Retinal pigment epithelial cell (primary cell): ENCODE results near the gene CD2.

Experiments used
- DNase-seq: peaks from one replicate; pipeline ENCODE4 v3.0.0-alpha.2; 2010; ENCODE audit warnings: low read depth
- H3K4me3 ChIP-seq: 2 replicates; pipeline ENCODE4 v1.5.1; 2011; ENCODE audit warnings: mild to moderate bottlenecking, low read length, control low read depth, moderate library complexity
- TF ChIP-seq, protein P1 (sequence below): conservative IDR thresholded peaks from 2 replicates; pipeline ENCODE4 v1.5.1; 2011; ENCODE audit warnings: low read depth, low read length, control low read depth, inconsistent platforms

CD2 gene

DNA sequence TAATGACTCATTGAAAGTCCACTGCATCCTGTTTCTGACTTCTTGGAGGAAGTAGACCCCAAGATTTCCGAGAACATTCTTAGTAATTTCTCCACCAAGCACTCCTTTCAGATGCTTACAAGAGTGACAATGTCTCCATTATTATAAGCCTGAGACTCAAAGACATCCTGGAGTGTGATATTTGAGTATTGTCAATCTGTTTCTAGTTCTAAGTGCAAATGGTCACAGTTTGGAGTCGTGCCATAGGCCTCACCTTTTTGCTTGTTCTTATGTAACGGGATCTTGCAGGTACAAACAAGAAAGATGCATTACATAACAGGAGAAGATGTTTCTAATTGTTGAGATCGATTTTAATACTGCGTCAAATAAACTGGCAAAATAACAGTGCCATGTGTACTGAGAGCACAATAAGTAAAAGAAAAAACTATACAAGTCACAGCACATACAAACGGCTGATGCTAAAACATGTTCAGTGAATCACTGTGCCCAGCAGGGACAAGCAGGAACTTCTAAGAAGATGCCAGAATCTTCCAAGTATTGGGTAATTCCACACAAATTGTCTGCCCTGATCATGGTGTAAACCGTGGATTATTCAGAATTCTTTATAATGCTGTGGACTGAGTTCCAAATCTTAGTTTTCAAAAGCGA lies 54.1 kb downstream of the CD2 start:
- no peak for DNase-seq
- H3K4me3 ChIP-seq, result no peak overlapping the region
- TF ChIP-seq, protein P1, sequence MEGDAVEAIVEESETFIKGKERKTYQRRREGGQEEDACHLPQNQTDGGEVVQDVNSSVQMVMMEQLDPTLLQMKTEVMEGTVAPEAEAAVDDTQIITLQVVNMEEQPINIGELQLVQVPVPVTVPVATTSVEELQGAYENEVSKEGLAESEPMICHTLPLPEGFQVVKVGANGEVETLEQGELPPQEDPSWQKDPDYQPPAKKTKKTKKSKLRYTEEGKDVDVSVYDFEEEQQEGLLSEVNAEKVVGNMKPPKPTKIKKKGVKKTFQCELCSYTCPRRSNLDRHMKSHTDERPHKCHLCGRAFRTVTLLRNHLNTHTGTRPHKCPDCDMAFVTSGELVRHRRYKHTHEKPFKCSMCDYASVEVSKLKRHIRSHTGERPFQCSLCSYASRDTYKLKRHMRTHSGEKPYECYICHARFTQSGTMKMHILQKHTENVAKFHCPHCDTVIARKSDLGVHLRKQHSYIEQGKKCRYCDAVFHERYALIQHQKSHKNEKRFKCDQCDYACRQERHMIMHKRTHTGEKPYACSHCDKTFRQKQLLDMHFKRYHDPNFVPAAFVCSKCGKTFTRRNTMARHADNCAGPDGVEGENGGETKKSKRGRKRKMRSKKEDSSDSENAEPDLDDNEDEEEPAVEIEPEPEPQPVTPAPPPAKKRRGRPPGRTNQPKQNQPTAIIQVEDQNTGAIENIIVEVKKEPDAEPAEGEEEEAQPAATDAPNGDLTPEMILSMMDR, result no peak

GRCh38 chr1:116808848-116809508 lies 54.7 kb downstream of the CD2 start:
- no peak for DNase-seq
- TF ChIP-seq, protein P1, result no peak
- no peak overlapping the region for H3K4me3 ChIP-seq

- no peak for DNase-seq
- TF ChIP-seq, protein P1, result no peak
- no peak overlapping the region for H3K4me3 ChIP-seq
Observed at GRCh38 chr1:116811321-116811720, 57.1 kb downstream of the CD2 start.

GRCh38 chr1:116814926-116815723 lies 60.9 kb downstream of the CD2 start:
- DNase-seq, result no peak
- H3K4me3 ChIP-seq, result no peak overlapping the region
- TF ChIP-seq, protein P1, result no peak

GRCh38 chr1:116817582-116818064 lies 63.4 kb downstream of the CD2 start:
- H3K4me3 ChIP-seq, result no peak overlapping the region
- TF ChIP-seq, protein P1, result peak; percentile 70
- DNase-seq, result peak; percentile 6
